ENCODE results near the gene GLMN. TPM values are rescaled to one million over a fixed set of nuclear protein-coding genes. Genes with fewer than 3 reads are reported as not detected.

The GLMN gene, protein sequence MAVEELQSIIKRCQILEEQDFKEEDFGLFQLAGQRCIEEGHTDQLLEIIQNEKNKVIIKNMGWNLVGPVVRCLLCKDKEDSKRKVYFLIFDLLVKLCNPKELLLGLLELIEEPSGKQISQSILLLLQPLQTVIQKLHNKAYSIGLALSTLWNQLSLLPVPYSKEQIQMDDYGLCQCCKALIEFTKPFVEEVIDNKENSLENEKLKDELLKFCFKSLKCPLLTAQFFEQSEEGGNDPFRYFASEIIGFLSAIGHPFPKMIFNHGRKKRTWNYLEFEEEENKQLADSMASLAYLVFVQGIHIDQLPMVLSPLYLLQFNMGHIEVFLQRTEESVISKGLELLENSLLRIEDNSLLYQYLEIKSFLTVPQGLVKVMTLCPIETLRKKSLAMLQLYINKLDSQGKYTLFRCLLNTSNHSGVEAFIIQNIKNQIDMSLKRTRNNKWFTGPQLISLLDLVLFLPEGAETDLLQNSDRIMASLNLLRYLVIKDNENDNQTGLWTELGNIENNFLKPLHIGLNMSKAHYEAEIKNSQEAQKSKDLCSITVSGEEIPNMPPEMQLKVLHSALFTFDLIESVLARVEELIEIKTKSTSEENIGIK
- 8.2 TPM for polyA plus RNA-seq (2013, experiment 1 of 2; ENCODE audit: insufficient read length)
- 9.8 TPM for polyA plus RNA-seq (2013, experiment 2 of 2; ENCODE audit: insufficient read length)

DNA sequence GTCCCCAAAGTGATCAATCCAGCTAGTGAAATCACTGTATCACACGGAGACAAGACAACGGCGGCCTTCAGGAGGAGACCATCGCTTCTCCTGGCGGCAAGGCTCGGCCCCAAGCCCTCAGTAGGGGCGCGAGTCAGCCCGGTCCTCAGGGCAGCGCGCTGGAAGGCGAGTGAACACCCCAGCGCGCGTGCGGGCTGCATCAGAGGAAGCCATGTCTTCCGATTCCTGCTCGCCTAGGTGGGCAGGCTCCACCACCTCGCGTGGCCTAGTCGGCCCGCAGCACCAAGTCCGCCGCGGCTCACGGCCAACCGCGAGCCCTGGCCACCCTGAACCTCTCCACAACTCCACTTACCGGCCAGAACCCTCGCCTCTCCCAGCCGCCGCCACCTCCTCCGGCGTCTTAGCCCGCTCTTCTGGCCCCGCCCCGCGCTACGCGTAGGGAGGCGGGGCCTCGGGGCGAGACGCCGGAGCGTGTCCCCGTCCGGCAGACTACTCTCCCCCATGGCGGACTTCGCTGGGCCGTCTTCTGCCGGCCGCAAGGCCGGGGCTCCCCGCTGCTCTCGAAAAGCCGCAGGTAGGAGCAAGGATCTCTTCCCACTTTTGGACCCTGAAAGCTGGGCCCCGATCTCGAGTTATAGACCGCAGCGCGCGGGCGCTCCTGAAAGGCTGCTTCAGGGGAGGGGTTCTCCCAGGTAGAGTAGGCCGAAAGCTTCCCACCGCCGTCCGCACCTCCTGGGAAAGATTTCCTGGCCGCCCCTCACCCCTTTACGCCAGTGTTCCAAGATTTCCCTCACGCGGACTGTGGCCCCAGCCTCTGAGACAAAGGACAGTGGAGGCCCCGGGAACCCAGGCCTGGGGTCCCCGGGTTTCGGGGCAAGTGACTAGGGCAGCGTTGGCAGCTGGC is at the start of gene GLMN, which contains the start of gene RPAP2:
GLMN (minus strand) TSS at position 415 of the 904 bp plus-strand sequence. CDS start 988 bp downstream, outside the sequence.
RPAP2 (plus strand) TSS at position 487 of the 904 bp plus-strand sequence; CDS start at position 502, 15 bp downstream.
- peak; percentile 88 for DNase-seq

DNA sequence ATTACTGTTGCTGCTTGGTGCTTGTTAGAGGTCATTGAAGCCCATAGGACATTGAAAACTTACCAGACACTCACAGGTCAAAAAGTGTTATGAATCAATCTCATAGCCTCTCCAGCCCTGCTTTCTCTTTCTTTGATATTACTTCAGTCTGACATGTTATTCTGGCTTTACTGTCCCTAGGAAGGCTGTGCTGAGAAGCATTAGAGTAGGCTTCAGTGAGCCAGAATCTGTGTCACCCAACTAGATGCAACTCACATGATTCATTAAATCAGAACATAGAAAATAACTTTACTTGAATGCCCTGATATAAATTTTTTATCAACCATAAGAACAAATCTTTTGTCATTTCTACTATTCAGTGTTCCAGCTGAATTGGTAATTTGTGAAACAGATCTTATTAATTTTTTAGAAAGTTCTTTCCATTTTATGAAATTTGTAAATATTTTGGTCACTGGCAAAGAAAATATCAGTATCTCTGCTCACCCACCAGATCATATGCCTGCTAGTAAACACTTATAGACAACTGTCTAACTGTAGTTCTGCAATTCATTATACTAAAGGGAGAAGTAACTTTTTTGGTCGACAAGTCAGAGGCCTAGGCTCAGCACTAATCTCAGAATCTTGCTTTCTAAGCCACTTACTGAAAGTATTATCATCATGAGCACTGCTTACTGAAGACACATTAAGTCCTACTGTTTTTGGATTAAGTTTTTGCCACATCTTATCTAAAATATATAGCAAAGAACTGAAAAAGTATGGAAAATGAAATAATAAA is 48.3 kb upstream of the GLMN start:
- no peak for DNase-seq

DNA sequence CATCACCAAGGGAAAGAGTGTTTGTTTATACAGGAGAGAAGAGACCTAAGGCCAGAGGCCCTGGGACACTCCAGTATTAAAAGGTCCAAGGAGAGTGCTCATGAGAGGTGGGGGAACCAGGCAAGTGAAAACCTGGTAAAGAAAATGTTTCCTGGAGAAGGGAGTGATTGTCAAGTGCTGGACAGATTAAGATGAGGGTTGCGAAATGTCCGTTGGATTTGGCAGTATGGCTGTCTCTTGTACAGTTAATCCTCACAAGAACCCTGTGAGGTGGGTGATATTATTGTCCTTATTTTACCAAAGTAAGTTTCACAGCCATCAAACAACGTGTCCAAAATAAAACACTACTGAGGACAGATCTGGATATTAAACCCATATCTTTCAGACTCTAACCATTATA is 44.3 kb upstream of the GLMN start:
- no peak for DNase-seq

DNA sequence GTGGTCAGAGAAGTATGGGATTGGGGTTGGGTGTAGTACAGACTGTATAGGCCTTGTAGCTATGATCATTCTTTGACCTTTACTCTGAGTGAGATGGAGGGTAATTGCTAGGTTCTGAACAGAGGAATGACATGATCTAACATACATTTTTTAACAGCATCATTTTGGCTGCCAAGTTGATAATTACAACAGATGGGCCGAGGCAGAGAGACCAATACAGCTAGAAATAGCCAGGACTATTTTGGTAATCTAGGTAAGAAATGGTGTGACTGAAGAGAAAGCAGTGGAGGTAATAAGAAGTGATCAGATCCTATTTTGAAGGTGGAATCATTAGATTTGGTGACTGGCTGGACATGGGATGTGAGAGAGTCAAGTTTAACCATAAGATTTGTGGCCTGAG is 43.6 kb upstream of the GLMN start:
- DNase-seq = no peak

DNA sequence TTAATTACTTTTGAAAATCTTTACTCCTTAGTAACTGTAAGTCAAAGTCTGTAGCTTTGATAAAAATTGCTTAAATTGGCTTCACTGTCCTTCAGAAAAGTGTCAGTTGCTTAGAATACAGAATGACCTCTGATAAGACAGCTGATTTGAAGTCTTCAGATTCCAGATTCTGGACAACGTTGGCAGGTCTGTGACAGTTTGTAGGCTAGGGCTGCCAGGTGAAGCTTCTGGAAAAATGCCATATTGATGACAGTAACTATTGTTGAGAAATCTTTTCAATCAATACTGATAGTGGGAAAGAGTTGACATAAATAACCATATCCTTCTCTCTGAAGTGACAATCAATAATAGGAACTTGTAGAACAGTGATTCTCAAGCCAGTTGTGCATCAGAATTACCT is 41.4 kb upstream of the GLMN start:
- DNase-seq = no peak

DNA sequence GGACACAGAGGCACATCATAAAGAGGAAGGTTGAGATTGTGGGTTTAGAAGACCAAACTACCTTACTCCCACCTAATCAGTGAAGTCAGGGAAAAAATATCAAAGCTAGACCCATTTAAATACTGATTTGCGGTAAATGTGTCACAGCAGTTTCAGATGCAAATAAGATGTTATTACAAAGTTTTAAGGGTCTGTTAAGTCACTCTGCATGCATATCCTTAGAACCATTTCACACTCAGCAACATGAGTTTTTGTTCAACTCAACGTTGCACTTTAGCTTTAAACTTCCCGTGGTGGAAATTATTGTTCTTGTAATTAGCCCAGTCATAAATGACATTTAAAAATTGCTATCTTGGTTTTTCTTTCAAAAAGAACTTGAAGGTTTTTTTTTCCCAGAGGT is 34.9 kb upstream of the GLMN start:
- no peak for DNase-seq

DNA sequence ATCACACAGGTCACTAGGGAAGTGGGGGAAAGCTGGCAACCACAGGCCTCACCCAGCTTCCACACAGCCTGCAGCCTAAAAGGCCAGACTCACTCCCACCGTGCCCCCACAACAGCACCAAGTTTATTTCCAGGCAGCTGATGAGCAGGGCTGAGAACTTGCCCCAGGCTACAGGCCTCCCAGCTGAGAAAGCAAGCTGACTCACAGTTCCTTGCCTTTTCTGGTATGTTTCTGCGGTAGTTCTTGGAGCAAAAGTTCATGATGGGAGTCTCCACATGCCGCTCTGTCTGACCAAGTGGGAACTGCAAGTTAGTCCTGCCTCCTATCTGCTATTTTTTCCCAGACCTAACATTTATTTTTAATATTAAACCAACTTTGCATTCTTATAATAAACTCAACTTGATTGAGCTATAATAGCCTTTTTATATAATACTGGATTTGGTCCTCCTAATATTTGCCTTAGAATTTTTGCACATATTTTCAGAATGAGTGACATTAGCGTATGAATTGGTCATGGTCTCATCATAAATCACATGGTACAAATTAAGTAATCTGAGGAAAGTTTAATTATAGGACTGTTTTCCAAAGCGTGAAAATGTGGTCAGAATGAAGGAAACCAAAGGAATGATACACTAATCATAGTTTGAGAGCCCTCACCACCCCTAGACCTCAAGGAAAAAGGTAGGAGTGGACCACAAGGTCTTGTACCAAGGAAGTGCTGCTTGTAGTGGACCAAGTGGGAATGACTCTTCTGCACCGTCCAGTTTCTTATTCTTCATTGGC is 30.8 kb upstream of the GLMN start:
- DNase-seq = peak; percentile 55

DNA sequence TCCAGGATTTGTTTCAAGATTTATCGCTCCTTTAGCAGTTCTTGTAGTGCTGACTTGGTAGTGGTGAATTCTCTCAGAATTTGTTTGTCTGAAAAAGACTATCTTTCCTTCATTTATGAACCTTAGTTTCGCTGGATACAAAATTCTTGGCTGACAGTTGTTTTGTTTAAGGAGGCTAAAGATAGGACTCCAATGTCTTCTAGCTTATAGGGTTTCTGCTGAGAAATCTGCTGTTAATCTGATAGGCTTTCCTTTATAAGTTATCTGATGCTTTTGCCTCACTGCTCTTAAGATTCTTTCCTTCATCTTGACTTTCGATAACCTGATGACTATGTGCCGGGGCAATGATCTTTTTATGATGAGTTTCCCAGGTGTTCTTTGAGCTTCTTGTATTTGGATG is 29.0 kb upstream of the GLMN start:
- DNase-seq = no peak

DNA sequence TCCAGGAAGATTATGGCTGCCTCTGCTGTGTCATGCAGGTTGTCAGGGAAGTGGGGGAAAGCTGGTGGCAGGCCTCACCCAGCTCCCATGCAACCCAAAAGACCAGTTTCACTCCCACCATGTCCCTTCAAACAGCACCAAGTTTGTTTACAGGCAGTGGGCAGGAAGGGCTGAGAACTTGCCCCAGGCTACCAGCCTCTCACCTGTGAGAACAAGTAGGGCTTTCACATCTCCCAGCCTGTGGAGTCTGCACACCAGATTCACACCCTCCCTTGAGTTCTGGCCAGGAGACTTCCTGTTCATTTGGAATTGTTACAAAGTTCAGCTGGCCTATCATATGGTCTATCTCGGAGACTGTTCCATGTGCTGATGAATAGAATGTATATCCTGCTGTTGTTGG is 27.9 kb upstream of the GLMN start:
- no peak for DNase-seq

DNA sequence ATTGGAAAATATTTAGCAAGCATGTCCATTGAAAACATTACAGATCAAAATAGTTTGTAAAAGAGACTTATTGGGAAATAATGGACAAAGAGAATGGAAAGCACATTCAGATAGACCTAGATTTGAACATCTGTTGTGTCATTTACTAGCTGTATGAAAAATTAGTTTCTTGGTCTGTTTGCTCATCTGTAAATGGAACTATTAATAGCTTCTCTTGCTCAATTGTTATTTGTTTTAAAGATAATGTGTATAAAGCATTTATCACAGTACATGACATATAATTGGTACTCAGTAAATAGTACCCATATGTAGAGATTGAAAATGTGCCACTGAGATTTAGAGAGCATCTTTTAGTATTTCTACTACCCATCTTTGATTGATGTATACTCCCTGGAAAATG is 26.0 kb upstream of the GLMN start:
- no peak for DNase-seq

DNA sequence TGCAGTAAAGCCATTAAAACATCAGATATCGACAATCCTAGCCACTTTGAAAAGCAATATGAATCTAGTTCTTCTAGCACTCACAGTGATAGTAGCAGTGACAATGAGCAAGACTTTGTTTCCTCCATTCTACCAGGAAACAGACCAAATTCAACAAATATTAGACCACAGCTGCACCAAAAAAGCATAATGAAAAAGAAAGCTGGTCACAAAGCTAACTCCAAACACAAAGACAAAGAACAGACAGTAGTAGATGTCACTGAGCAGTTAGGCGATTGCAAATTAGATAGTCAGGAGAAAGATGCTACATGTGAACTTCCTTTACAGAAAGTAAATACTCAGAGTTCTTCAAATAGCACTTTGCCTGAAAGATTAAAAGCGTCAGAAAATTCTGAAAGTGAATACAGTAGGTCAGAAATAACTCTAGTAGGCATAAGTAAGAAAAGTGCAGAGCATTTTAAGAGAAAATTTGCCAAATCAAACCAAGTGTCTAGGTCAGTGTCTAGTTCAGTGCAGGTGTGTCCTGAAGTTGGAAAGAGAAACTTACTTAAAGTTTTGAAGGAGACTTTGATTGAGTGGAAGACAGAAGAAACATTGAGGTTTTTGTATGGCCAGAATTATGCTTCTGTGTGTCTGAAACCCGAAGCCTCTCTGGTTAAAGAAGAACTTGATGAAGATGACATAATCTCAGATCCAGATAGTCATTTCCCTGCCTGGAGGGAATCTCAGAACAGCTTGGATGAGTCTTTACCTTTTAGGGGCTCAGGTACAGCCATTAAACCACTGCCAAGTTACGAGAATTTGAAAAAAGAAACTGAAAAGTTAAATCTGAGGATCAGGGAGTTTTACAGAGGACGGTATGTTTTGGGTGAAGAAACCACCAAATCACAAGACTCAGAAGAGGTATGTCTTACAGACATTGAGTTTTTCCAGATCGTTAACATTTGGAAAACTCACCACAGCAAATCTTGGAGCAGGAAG is 25.0 kb upstream of the GLMN start:
- no peak for DNase-seq

DNA sequence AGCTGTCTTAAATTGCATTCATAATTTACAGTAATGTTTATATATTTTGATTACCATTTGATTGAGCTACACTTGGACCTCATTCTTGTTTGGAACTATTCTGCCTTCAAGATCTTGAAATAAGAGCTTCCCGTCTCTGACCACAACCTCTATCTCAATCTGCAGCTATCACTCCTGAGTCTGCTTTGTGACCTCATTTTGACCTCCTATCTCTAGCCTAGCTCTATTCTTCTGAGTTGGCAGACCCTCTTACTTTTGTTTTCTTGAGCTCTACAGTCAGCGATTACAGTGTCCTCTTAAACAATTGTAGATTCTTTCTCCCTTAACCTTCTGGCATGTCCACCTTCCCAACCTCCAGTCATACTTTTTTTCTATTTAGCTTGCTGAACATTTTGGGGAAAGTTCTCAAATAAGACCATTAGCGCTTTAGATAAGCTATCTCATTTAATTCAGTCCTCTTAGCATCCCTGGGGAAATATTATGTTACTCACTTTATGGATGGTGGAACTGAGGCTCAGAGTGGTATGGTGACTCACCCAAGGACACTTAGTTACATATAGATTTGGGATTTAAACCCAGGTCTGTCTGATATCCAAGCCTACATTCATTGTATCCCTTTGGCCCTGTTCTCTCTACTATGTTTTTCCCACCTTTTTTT is 19.2 kb upstream of the GLMN start:
- no peak for DNase-seq

DNA sequence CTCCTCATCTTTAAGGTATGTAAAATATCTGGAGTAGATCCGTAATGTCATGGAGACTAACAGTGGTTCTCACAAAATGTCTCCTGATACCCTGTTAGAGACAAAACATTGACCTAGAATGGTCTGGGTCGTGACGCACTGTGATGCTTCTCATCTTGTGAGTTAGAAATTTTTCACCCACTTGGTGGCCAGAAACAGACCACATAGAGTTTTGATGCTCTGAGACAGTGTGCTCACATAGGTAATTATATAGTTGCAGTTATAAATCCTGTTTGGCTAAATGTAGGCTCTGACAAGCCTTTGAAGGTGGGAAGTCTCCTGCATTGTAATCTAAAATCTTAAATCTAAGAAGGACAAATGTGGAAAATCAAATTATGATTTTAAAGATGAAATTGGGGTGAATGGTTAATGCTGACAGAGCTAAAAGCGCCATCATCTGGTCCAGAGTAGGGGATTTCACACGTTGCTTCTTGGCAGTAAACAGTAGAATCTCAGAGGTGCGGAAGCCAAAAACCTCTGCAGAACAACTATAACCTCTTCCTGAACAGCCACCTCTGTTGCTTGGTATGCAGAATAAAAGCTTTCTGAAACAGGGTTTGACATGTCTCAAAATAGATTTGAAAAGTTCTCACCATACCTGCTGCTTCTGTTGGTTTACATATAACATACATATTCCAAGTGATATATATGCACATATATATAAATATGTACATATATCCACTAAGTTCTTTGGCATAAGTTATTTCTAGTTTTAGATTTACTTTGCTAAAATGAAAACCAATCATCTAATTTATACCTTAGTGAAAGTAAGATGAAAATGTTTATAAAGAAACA is 17.2 kb upstream of the GLMN start:
- no peak for DNase-seq

DNA sequence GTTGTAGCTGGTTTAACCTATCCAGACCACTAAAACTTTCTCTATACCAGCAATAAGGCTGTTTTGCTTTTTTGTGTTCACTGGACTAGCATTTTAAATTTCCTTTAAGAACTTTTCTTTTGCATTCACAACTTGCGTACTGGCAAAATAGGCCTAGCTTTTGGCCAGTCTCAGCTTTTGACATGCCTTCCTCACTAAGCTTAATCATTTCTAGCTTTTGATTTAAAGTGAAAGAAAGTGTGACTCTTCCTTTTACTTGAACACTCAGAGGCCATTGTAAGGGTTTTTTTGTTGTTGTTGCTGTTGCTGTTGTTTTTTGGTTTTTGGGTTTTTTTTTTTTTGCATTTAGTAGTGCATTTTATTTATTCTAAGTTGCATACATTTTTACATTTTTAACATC is 15.2 kb upstream of the GLMN start:
- no peak for DNase-seq

DNA sequence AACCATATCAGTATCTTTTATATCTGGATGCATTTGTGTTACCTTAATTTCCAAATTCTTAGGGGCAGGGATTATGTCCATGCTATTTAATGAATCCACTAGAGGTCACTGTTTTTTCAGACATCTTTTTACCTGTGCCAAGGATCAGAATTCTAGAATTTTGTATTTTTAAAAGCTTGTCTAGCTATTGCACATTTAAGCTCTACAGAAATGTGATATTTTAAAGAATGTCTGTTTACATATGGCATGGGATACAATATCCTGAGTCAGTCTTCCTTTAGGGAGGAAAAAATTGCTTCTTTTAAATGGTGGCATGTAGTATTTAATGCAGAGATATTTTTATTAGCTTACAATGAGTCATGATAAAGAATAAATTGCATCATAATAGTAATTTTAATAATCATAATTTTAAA is 11.4 kb upstream of the GLMN start:
- peak; percentile 8 for DNase-seq

DNA sequence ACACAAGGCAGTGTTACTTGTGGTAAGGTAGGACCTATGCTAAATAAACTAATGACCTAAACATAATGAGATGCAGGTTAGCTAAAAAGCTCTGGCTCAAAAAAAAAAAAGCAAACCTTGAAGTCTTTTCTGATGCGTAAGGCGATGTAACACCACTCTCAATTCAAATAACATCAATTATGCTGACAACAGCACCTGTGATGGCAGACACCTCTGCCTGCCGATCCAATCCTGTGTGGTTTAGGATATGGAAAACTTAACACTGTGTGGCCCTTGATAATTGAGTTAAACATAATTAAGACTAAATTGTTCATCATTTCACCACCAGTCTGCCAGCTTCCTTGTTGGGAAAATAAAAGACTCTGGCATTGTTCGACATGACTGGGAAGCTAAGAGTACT is 9.2 kb upstream of the GLMN start:
- no peak for DNase-seq

DNA sequence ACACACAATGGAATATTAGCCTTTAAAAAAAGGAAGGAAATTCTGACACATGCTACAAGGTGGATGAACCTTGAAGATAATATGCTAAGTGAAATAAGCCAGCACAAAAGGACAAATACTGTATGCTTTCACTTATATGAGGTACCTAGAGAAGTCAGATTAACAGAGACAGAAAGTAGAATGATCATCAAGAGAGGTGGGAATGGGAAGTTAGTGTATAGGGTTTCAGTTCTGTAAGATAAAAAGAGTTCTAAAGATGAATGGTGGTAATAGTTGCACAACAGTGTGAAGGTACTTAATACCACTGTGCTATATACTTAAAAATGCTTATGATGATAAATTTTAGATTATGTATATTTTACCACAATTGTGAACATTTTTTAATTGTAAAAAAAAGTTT is 7.2 kb upstream of the GLMN start:
- no peak for DNase-seq

DNA sequence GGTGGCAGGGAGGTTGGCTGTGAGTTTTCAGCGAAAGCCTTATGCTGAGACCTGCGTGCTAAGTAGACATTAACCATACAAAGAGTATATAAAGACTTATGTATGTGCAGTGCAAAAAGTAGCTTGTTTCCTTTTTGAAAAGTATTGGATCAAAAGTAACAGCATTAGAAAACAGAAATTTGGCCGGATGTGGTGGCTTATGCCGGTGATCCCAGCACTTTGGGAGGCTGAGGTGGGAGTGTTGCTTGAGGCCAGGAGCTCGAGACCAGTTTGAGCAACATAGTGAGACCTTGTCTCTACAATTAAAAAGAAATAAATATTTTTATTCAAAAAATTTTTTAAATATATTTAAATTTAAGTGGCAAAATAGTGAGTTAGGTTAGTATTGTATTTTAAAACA is 2.2 kb upstream of the GLMN start:
- DNase-seq = no peak

Measured in fibroblast of skin of scalp (primary cell).